HFFc6 (cell line): ENCODE data around the gene TRIM67. TPM values are rescaled to one million over a fixed set of nuclear protein-coding genes. Genes with fewer than 3 reads are reported as not detected.

Source experiments
- DNase-seq: peaks from one replicate; pipeline ENCODE4 v3.0.0-alpha.2; 2018
- H3K27ac Mint-ChIP-seq: 2 replicates; pipeline ENCODE4 v1.8.0; 2020; ENCODE audit warnings: mild to moderate bottlenecking, mixed read lengths
- H3K27me3 Mint-ChIP-seq: 2 replicates; pipeline ENCODE4 v1.8.0; 2021; ENCODE audit warnings: mild to moderate bottlenecking, moderate library complexity, mixed read lengths; ENCODE audit not compliant: insufficient read depth
- H3K36me3 Mint-ChIP-seq: 2 replicates; pipeline ENCODE4 v1.8.0; 2021; ENCODE audit warnings: low read depth, mixed read lengths
- H3K4me1 Mint-ChIP-seq: 2 replicates; pipeline ENCODE4 v1.8.0; 2020; ENCODE audit warnings: low read depth, mixed read lengths
- H3K4me3 Mint-ChIP-seq: 2 replicates; pipeline ENCODE4 v1.8.0; 2020; ENCODE audit warnings: mild to moderate bottlenecking, moderate library complexity, mixed read lengths
- H3K9me3 Mint-ChIP-seq: 2 replicates; pipeline ENCODE4 v1.8.0; 2020; ENCODE audit warnings: mild to moderate bottlenecking, mixed read lengths
- CTCF ChIP-seq: fragments of 200-600 bp; sonication (generic); IDR thresholded peaks from 2 replicates; pipeline ENCODE4 v1.5.0; 2021; ENCODE audit warnings: antibody characterized with exemption, mild to moderate bottlenecking
- total RNA-seq, 6 experiments: library from RNA; stranded (reverse); fragmentation: NEBNext Ultra II Directional; extraction: Animal tissue kit (Norgen Biotek cat#: 25700); gene quantifications; 2 replicates in 1 of 6; 3 replicates in 5 of 6; pipeline ENCODE4 v1.2.3, GENCODE V29; 2021

The TRIM67 gene
- total RNA-seq, 6 experiments from 2014 or later, result not detected

DNA sequence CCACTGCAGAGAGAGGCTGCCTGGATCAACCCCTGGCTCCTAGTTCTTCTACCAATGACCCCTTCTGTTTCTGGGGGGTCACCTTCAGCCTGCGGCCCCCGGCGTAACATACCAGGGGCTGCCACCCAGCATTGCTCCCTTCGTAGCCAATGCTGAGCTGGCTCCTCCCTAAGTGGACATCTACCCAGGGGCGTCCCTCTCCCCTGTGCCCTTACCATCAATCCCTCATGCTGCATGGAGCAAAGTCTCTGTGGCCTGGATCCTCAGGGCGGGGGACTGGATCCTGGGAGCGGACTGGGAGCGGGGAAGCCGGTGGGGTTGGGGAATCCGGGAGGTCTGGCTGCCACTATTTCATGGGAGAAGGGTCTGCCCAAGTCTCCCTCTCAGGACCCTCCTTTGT is 28.6 kb downstream of the TRIM67 start:
- Mint-ChIP-seq H3K9me3 (peaks cover 6% of the 10 kb centered on the region; the same call in 1 of the 2 replicates), H3K36me3 (no peaks in the 10 kb centered on the region; the same call in 1 of the 2 replicates), H3K27ac (no peak overlapping the region), H3K27me3 (peaks cover 22% of the 10 kb centered on the region), H3K4me3 (no peak overlapping the region), H3K4me1 (no peaks in the 10 kb centered on the region)
- no peak for TF ChIP-seq CTCF
- DNase-seq, result no peak

DNA sequence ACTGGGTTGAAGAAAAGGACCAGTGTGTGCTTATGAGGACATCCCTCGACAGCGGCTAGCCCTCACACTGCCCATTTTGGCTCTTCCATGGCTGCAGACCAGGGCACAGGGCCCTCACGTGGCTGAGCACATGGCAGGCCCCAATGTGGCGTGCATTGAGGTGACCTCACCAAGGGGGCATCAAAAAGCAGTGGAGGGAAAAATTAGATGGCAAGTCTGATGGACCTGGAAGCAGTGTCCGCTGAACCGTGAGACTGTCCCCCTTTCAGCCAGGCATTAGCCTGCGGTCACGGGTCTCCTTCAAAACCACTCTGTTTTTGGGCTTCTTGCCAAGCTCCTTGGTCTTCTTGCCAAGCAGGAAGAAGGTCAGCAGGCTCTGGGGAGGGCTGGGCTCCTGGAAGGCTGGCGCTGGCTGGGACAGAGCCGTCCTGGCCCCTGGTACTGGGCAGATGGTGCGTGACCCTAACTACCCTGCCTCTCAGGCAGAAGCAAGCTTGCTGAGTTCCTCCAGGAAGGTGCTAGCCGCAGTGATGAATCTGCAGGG is 30.8 kb downstream of the TRIM67 start:
- Mint-ChIP-seq H3K4me1 (no peaks in the 10 kb centered on the region), H3K9me3 (peaks cover 6% of the 10 kb centered on the region; the same call in 1 of the 2 replicates), H3K27ac (no peak overlapping the region), H3K4me3 (no peak overlapping the region), H3K36me3 (no peaks in the 10 kb centered on the region; the same call in 1 of the 2 replicates), H3K27me3 (peaks cover 18% of the 10 kb centered on the region)
- no peak for TF ChIP-seq CTCF
- DNase-seq, result no peak

DNA sequence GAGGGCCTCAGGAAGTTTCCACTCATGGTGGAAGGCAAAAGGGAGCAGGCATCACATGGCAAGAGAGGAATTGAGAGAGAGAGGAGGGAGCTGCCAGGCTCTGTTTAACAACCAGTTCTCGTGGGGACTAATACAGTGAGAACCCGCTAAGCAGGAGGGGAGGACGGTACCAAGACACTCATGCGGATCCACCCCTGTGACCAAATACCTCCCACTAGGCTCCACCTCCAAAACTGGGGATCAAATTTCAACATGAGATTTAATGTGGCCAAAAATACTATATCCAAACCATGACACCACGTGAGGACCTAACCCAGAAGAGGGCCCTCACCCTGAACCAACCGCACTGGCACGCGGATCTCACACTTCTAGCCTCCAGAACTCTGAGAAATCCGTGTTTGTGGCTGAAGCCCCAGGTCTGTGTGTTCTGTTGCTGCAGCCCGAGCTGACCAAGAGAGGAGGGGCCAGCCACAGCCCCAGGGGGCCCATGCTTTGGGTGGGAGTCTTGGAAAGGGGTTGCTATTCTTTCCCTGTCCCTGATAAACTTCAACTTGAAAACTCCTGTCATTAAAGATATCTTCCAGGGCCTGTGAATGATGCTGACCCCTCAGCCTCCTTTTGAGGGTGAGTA is 32.0 kb downstream of the TRIM67 start:
- TF ChIP-seq CTCF, result no peak
- DNase-seq, result no peak
- H3K4me1 Mint-ChIP-seq, result no peaks in the 10 kb centered on the region
- H3K4me3 Mint-ChIP-seq, result no peak overlapping the region
- H3K9me3 Mint-ChIP-seq, result peaks cover 6% of the 10 kb centered on the region; the same call in 1 of the 2 replicates
- H3K36me3 Mint-ChIP-seq, result no peaks in the 10 kb centered on the region; the same call in 1 of the 2 replicates
- no peak overlapping the region for H3K27ac Mint-ChIP-seq
- peaks cover 13% of the 10 kb centered on the region for H3K27me3 Mint-ChIP-seq

- Mint-ChIP-seq H3K4me3 (no peak overlapping the region), H3K36me3 (no peaks in the 10 kb centered on the region; the same call in 1 of the 2 replicates), H3K27ac (no peak overlapping the region), H3K4me1 (no peaks in the 10 kb centered on the region), H3K27me3 (peaks cover 16% of the 10 kb centered on the region), H3K9me3 (peaks cover 6% of the 10 kb centered on the region; the same call in 1 of the 2 replicates)
- TF ChIP-seq CTCF, result no peak
- no peak for DNase-seq
These were observed 32.6 kb downstream of the TRIM67 start for GRCh38 chr1:231194476-231194842.

DNA sequence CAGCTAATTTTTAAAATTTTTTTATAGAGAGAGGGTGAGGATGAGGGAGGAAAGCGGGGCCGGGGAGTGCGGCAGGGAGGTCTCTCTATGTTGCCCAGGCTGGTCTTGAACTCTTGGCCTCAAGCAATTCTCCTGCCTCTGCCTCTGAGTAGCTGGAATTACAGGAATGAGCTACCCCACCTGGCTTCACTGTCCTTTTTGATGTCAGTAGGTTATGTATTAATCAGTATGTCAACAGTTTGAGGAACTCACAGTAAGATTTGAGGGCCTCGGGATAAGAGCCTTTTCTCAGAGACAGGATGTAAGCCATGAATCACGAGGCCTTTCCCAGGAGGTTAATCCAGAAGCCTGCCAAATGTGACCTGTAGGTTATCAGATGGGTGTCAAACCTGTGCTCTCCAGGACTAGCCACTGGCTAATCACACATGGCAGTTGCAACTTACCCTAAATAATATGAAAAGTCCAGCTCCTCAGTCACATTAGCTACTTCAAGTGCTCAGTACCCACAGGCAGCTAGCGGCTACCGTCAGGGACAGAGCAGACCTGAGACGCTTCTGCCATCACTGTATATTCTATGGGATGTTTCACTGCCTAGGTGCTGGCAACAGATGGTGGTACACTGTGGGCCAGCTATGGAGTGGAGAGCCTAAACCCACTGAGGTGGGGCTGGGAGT is 33.1 kb downstream of the TRIM67 start:
- Mint-ChIP-seq H3K4me1 (no peaks in the 10 kb centered on the region), H3K27me3 (peaks cover 16% of the 10 kb centered on the region), H3K27ac (no peak overlapping the region), H3K4me3 (no peak overlapping the region), H3K36me3 (no peaks in the 10 kb centered on the region; the same call in 1 of the 2 replicates), H3K9me3 (peaks cover 1% of the 10 kb centered on the region; the same call in 1 of the 2 replicates)
- DNase-seq, result no peak
- TF ChIP-seq CTCF, result no peak
